Measurements from ENCODE around the gene RASGEF1B.
"Not testable (repeated sequence)": the region's sequence is repeated elsewhere in the genome, so short reads cannot be mapped to it uniquely, and the experiment has no call there.

Gene RASGEF1B

GRCh38 chr4:81429031-81429430 is 42.7 kb downstream of the RASGEF1B start:
- DNase-seq: no peak

DNA sequence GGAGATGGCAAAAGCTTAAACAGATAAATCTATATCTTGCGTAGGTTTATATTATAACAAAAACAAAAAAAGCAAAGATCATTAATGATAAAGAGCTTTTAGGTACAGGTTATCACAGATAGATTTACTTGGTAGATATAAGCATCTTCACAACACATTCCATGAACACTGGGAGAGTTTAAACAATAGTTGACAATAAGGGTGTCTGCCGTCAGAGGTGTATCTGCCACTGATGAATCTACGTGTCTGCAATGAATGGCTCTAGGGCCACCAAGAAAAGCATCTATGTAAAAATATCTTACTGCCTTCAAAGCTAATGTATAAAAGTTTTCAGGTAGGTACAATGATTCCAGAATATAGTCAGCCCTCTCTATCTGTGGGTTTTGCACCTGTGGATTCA is 43.7 kb downstream of the RASGEF1B start:
- DNase-seq: no peak

DNA sequence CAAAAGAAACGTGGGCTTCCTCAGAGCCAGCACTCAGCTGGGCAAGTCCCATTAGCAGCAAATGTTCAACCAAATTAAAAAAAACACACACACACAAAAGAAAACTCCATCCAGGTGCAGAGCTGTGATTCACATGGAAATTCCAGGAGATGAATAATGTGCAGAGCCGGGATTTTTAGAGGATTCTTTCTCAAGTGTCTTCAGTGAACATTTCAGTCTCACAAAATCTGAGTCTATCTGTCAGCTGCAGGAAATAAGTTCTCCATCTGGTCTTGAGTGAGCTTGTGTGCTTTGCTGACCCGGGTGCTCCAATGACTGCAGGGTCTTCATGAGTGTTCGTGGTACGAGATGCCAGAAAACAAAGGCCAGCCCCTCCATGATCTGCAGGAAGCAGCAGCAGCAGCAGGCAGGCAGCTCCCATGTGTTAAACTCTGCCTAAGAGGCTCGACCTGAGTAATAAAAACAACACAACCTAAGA is 44.3 kb downstream of the RASGEF1B start:
- no peak for DNase-seq

GRCh38 chr4:81426770-81427289 is 44.9 kb downstream of the RASGEF1B start:
- DNase-seq: no peak

DNA sequence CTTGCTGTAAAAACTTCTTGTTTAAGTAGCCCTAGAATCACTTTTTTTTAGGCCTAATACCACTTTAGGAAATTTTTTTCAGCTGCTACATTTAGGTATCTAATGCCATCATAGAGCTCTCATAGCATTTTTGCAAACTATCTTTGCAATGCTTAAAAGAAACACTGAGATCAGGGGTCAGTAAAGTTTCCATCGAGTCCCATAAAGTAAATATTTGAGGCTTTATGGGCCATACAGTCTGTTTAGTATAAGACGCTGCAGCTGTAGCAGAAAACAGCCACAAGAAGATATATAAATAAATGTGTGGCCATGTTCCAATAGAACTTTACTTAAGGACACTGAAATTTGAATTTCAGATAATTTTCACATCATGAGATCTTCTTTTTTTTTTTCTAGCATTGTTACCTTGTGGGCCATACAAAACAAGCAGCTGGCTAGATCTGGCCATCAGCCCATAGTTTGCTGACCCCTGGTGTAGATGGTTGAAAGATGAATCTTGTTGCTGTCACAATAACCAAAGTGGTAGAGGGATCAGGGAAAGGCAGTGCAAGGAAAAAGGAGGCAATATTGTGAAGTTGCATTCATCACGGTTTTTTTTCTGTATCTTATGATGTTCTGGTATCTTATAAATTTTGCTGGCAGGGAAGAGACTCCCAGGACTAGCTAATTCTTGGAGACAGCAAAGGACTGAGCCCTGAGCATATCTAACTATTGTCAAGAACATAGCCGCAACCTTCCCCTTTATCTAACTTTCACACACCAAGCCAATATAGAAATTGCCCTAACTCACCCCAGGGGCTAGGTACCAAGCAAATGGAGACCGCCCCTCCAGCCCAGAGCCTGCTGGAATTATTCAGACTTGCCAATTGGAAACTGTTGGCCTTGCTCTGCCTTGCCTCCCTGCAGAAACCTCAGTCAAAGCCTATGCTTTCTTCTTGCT is 46.6 kb downstream of the RASGEF1B start:
- no peak for DNase-seq

- no peak for DNase-seq
These were observed 47.4 kb downstream of the RASGEF1B start for GRCh38 chr4:81424336-81424735.

DNA sequence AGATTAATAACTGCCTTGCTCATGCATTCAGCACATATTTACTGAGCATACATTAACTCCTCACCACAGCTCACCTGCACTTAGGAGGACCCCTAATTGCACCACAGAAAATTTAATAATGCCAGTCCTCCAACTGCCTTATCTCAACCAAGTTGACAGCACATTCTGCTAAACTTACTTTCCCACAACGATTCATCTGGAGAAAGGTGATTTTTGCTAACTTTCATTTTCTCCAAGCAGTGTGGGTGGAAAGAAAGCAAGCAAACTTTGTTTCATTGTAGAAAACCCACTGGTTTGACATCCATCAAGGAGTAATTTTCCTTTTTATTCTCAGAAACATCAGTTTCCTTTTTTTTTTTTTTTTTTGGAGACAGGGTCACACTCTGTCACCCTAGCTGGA is 49.1 kb downstream of the RASGEF1B start:
- DNase-seq: no peak

GRCh38 chr4:81421346-81422218 is 50.1 kb downstream of the RASGEF1B start:
- no peak for DNase-seq

GRCh38 chr4:81418572-81418971 is 53.1 kb downstream of the RASGEF1B start:
- DNase-seq: no peak

GRCh38 chr4:81412946-81413495 is 58.7 kb downstream of the RASGEF1B start:
- DNase-seq: no peak

DNA sequence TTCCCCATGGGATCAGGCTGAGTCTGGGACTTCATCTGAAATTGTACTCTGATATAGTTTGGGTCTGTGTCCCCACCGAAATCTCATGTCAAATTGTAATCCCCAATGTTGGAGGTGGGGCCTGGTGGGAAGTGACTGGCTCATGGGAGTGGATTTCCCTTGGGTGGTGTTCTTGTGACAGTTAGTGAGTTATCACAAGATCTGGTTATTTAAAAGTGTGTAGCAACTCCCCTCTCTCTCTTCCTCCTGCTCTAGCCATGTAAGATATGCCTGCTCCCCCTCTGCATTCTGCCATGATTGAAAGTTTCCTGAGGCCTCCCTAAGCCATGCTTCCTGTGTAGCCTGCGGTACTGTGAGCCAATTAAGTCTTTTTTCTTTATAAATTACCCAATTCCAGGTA is 61.0 kb downstream of the RASGEF1B start:
- DNase-seq: no peak

GRCh38 chr4:81409836-81410235 is 61.9 kb downstream of the RASGEF1B start:
- DNase-seq: no peak

DNA sequence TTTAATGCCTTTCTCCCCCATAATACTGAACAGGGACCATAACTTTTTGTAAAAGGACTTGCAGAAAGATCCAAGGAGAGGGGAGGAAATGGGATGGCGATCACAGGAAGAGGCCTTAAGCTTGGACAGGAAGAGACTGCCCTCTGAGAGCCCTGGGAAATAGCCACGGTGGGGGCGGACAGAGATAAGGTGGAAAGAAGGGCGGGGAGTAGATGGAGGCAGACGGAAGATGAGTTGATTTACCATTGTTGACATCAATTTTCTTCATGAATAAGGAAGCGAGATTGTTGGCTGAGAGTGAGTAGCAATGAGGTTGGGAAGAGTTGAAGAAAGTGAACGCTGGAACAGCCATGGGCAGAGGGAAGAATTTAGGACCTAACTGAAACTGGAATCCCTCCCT is 63.4 kb downstream of the RASGEF1B start:
- no peak for DNase-seq

- DNase-seq: no peak
These were observed 64.0 kb downstream of the RASGEF1B start for GRCh38 chr4:81407726-81408125.

GRCh38 chr4:81406481-81406880 is 65.2 kb downstream of the RASGEF1B start:
- DNase-seq: not testable (repeated sequence)

- DNase-seq: peak; percentile 20 to 60
These were observed 65.8 kb downstream of the RASGEF1B start for GRCh38 chr4:81405900-81406401.

- no peak for DNase-seq
These were observed 67.0 kb downstream of the RASGEF1B start for GRCh38 chr4:81404741-81405140.

GRCh38 chr4:81404294-81404693 is 67.4 kb downstream of the RASGEF1B start:
- DNase-seq: no peak

DNA sequence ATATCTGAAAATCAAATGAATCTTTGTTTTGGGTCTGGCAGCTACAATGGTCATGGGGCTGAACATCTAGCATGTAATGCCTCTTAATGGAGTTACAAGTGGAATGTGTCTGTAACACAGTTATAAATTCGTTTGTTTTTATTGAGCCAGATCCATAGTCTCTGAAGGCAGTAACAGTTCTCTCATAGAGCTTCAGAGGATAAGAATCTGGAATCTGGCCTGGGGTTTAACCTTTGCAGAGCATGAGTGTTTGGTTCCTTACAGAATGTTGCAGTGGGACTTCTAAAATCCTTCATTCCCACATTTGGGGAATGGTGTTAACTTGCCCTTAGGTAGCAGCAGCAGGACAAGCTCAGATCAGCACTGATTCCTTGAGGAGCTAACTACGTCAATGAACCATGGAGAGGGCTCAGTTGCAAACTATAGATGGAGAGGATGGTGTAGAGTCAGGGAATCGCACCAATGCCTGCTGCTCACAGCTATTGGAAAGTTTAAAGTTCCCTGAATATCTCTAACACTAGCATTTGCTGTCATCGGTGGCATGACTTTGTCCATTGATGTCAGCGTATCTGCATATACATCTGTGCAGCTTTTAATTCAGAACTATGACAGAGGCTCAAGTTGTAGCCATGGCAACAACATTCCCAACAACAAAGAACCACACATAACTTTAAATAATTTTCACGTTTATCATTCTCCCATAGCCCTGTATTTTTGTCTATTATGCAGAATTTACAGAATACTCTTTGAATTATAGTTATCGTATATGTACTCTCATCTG is 72.2 kb downstream of the RASGEF1B start:
- DNase-seq: no peak

GRCh38 chr4:81398379-81398778 is 73.3 kb downstream of the RASGEF1B start:
- DNase-seq: no peak

GRCh38 chr4:81397635-81398034 is 74.1 kb downstream of the RASGEF1B start:
- no peak for DNase-seq

DNA sequence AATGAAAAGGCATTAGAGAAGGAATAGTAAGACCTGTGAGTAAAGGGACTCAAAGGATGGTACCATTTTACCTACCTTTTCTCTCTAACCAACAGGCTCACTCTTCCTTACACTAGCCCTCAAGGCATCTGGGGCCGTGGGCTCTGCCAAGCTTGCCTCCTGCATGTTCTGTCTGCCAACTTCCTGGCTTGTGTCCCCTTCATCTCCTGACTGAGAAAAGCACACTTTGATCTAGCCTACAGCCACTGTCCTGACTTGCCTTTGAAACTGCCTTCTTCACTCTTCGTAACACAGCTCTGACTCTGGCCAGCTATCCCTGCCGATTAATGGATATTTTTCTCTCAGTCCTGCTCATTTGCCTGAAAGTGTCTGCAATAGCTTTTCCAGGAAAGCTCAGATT is 76.5 kb downstream of the RASGEF1B start:
- no peak for DNase-seq
